ENCODE results near the gene PITX1.

DNA sequence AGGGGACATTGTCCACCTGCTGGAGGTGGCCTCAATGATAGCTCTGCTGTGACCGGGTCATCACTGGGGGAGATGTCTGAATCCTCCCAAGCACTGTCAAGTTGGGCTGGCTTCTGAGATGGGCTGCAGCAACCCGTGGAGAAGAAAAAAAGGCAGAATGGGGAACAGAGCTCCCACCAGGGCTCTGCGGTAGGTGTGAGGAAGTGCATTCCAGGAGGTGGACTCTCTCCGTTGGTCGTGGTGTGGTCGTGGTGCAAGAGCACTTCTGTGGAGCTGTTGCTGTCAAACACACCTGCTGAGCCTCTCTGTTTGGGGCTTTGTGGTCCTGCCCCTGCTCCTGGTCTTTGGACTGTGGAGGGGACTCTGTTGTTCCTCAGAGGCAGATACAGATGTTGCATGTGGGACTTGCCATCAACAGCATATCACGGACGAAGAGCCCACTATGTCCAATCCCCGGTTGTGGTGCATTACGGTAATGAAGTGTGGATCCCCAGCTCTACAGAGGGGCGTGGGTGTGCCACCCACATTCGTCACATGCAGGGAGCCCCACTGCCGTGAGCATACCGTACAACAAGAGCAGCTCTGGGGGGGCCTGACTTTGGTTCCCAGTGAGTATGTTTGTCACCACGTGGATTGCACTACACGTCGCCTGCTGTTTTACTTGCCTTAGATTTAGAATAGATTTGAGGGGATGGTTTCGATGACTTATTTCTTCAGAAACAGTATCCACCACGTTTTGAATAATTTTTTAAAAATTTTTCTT is 36.0 kb upstream of the PITX1 start:
- TF ChIP-seq POLR2A (IDR thresholded peaks at IDR 0.05): no peak
- TF ChIP-seq, protein P1, sequence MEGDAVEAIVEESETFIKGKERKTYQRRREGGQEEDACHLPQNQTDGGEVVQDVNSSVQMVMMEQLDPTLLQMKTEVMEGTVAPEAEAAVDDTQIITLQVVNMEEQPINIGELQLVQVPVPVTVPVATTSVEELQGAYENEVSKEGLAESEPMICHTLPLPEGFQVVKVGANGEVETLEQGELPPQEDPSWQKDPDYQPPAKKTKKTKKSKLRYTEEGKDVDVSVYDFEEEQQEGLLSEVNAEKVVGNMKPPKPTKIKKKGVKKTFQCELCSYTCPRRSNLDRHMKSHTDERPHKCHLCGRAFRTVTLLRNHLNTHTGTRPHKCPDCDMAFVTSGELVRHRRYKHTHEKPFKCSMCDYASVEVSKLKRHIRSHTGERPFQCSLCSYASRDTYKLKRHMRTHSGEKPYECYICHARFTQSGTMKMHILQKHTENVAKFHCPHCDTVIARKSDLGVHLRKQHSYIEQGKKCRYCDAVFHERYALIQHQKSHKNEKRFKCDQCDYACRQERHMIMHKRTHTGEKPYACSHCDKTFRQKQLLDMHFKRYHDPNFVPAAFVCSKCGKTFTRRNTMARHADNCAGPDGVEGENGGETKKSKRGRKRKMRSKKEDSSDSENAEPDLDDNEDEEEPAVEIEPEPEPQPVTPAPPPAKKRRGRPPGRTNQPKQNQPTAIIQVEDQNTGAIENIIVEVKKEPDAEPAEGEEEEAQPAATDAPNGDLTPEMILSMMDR (IDR thresholded peaks at IDR 0.05): no peak
